GM11168 (cell line): Measurements from ENCODE around the gene RING1.

ENCODE experiments used
- in situ Hi-C: fragments of 300-500 bp; cut with MboI; formaldehyde crosslinking; loops from one replicate; pipeline ENCODE4 v1.12.0; 2022; ENCODE audit warnings: low sequenced_read_pairs; ENCODE audit not compliant: unreplicated experiment

The RING1 gene

DNA sequence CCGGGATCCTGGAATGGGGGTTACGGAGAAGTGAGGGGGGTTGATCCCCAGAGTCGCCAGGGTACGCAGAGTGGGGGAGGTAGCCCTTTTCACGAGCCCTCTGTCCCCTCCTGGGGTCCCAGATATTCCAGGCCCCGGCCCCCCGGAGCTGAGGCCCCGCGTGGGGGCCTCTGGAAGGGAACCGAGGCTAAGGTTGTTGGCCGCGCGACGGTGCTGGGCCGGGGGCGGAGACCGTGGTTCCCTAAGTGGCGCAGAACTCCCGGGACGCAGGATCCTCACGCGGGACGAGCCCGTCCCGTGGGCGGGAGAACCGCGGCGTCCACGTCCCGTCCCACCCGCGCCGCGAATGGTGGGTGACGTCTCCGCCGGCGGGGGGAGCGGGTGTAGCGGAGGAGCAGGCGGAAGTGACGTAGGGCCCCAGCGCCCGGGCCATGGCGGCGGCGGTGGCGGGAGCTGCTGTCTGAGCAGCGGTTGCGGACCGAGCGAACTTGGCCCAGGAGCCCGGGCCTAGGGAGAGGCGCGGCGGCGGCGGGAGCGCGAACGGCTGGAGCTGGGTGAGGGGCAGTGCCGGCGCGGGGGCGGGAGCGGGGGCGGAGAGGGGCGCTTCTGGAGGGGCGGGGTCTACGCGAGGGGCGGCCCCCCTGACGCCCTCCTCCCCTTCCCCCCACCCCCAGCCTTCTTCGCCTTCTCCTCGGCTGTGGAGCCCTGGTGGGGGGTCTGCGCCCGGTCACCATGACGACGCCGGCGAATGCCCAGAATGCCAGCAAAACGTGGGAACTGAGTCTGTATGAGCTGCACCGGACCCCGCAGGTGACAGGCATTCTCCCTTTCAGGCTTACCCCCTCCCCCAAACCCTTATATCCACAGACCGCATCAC is at the start of gene RING1:
TSS of gene RING1 (plus strand) at position 410 of the 877 bp plus-strand sequence. CDS start at position 733, 323 bp downstream.
- in situ Hi-C loops, result no loop called here

DNA sequence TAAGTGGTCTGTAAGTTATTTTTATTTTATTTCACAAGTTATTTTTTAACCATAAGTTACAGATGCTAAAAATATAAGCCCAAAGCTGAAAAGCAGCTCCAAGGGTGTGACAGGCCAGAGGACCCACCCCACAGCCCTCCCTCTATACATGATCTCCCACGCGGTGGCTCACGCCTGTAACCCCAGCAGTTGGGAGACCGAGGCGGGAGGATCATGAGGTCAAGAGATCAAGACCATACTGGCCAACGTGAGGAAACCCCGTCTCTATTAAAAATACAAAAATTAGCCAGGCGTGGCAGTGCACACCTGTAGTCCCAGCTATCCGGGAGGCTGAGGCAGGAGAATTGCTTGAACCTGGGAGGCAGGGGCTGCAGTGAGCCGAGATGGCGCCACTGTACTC is 48.2 kb upstream of the RING1 start:
- in situ Hi-C loops, result no loop called here

DNA sequence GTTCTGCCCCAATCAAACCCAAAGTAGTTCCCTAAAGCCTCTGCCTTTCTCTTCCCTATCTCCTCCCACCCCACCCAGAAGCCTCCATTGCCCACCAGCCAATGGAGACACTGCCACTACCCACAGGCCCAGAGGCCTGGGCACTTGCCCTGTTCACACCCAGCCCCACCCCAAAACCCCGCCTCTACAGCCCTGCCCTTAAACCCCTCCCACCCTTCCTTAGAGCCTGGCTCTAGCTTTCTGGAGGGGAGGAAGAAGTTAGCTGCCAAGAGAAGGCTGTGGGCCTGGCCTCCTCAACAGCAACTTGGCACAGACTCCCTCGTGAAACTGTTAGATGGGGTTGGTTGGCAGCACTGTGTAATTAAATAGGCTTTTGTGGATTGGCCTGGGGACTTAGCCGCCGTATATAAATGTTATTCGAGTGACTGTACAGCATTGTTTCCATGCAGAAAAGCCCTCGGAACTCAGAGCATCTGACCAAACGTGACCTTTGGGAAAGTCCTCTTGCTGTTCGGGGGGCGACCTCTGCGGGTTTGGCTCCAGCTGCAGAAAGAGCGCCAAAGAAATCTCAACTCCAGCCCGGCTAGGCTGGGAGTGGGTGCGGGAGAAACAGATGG is 47.5 kb upstream of the RING1 start:
- in situ Hi-C loops, result no loop called here

DNA sequence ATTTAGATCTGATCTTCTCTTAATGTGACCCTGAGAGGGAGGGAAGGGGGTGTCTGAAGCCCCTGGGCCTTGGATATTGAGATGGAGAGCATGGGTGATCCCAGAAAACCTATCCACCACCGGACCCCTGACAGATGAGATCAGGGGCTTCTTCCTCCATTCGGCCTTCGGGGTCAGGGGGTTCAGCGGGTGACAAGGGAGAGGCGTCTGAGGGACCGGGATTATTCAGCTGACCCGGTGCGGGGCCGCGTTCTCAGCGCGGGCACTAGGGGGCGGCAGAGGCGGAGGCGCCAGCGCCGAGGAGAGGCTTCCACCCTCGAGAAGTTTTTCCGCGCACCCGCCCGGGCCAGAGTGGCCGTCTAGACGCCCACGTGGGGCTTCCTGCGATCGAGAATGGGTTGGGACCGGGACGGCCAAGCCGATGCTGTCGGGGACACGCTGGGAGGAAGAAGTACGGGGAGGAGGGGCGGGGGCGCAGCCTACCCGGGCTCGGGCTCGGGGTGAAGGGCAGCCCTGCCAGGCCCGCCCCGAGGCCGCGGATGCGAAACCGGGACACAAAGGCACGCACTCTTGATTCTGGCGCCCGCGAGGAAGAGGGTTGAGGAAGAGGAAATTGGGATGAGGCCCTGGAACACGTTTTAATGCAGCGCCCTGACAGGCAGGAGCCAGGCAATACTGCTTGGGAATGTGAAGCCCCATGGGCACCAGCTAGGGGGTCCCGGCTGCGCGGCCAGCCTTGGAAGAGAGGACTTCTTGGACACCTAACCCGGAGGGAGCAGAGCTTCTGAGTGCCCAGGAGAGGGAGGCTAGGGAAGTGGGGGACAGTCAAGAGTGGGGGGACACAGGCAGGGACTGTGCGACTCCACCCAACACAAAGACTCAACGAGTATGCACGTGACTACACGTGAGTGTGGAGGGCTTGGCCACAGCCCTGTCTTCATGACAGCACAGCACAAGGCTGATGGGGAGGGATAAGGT is 46.7 kb upstream of the RING1 start:
- in situ Hi-C loops, result no loop called here

DNA sequence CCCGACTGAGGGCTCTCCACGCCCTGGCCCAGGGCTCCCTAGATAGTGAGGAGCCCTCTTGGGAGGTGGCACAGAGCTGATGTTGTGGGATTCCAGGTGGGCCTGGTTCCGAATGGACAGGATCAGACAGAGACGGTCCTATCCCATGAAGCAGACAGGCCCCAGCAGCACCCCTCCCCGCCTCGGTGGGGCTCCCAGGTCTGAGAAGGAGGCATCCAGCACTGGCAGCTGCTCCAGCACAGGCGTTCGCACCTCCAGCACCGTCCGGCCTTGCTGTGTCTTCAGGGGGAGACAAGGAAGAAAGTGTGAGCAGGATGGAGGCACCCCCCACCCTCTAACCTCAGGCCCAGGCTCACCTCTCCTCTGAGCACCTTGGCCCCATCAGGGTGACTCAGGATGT is 44.8 kb upstream of the RING1 start:
- in situ Hi-C loops, result no loop called here

DNA sequence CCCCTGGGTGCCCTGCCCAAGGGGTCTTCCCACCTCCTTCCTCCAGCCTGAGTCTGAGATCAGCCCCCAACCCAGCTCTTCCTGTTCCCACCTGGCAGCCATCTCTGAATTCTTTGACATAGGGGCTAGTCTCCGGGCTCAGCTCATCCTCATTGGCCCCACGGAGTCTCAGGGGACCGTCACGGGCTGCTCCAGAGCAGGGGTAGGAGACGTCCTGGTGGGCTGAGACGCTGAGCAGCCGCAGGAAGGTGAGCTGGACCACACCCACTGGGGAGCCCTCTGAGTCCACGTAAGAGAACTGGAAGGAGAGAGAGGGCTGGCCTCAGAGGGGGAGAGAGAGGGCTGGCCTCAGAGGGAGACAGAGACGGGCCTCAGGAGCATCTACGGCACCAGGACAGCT is 44.1 kb upstream of the RING1 start:
- in situ Hi-C loops, result no loop called here

DNA sequence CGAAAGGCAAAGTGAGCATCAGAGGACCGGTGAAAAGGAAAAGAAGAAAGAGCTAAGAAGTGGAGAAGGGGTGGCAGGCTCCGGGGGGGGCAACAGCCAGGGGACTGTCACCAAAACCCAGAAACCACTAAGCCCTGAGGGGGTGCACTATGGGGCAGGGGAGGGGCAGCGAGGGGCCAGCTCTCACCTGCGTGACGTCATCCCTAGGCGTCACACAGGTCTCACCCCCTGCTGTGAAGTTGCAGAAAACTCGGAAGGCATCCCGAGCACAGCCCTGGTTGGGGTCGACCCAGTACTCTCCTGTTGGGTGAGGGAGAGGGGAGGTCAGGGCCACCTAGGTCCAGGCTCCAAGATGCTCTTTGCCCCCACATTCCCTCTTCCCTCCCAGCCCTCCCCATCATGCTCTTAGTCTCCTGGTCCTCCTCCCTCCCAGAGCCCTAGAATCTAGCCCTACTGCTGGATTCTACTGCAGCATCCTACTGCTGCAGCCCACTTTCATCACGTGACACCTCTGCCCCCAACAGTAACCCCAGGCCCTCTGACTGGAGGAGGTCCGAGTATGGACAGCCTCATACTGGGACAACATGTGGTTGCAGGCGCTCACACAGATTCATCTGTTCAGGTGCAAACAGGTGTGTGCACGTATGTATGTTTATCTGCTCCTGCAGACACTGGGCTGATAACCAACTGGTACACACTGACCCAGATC is 43.5 kb upstream of the RING1 start:
- in situ Hi-C loops, result loop anchor here (5.0 kb wide), 1 partner anchor 82 kb away; no protein-coding TSS in a partner anchor

DNA sequence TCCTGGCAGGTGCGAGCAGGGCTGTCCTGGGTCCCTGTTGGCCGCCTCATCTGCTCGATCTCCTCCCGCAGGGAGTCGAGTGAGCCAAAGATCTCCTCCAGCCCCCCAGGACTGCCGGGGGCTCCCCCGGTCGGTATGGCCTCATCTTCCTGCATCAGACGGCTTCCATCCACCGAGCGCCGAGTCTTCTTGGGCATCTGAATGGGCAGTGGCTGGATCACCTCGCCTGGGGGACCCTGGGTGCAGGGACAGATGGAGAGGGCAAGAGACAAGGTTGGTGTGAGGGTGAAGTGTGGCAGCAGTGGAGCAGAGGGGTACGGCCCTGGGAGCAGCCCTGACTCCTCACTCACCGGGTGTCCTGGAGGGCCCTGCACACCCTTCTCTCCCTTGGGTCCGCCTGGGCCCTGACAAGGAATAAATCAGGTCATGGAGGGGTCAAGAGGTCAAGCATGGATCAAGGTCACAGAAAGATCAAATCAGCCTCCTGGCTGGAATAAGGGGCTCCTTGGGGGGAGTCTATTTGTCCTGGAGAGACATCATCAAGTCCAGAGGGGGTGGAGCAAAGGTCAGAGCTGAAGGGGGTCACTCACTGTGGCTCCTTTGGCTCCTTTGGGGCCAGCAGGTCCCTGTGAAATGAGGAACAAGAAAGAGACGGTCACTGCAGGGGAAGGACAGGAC is 42.6 kb upstream of the RING1 start:
- in situ Hi-C loops, result loop anchor here (5.0 kb wide), 1 partner anchor 82 kb away; no protein-coding TSS in a partner anchor

DNA sequence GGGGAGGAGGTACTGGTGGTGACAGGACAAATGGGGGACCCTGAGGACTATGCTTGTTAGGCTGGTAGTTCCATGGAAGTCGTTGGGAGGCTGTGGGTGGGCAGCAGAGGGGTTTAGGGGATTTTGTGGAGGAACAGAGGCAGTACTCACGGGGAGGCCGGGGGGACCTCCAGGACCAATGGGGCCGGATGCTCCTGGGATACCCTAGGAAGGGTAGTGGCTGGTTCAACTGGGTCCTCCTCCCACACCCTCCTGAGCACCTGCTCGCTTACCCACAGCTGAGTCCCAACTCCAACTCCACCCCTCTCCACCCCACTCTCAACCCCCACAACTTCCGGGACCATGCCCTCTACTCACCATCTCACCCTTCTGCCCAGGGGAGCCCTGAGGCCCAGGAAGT is 41.9 kb upstream of the RING1 start:
- in situ Hi-C loops, result loop anchor here (5.0 kb wide), 1 partner anchor 81 kb away; no protein-coding TSS in a partner anchor

DNA sequence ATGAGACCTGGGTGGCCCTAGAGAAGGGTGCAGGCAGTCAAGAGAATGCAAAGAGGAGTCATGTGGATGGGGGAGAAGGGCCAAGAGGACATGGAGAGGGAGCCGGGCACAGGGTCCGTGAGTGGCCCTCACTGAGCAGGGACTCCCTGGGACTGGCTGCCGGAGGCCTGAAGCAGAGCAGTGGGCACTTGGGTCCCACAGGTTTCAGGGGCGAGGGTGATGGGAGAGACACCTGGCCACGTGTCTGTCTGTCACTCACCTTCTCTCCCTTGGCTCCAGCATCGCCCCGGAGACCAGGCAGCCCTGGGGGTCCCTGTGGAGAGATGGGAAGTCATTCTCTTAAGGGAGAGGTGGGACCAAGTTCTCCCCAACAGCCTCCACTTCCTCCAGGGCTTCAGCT is 41.5 kb upstream of the RING1 start:
- in situ Hi-C loops, result loop anchor here (5.0 kb wide), 1 partner anchor 80 kb away; no protein-coding TSS in a partner anchor

DNA sequence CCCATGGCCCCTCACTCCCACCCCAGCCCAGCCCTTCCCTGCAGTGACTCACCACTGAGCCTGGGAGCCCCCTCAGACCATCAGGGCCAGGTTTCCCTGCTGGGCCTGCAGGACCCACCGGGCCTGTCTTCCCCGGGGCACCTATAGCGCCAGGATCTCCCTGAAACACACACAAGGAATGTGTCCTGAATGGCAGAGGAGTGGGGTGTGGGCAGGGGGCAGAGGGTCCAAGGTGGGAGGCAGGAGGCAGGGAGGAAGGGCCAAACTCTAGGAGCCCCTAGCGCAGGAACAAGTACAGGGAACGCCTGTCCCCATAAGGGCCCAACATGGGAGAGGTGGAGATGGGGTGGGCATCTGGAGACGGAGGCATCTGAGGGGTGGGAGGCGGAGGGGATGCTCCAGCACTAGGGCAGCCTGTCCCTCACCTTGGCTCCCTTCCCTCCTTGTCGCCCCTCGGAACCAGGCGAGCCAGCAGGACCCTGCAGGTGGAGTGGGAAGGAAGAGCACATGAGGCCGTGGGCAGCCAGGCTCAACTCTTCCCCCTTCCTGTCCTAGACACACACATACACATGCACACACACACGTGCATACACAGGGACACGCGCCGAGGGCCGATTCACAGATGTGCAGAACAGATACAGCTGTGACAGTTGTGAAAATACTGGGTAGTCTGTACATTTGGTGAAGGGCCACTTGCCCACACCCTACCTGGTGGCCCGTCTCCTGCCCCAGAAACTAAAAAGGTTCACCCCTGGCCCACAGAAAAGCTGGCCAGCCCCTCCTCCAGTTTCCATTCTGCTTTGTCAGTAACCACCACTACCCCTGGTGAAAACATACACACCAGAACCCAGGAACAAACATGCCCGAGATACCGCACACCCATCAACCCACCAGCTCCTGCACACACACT is 40.7 kb upstream of the RING1 start:
- in situ Hi-C loops, result loop anchor here (5.0 kb wide), 1 partner anchor 80 kb away; no protein-coding TSS in a partner anchor

DNA sequence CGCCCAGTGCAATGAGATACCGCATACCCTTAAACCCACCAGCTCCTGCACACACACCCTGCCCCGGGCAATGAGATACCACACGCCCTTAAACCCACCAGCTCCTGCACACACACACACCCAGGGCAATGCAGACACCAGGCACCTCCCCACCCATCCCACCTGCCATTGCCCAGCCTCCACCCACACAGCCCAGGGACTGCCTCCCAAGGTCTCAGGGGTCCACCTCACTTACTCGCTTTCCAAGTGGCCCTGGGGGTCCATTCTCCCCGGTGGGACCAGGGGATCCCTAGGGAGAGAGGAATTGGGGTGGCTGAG is 40.1 kb upstream of the RING1 start:
- in situ Hi-C loops, result loop anchor here (5.0 kb wide), 1 partner anchor 79 kb away; no protein-coding TSS in a partner anchor

DNA sequence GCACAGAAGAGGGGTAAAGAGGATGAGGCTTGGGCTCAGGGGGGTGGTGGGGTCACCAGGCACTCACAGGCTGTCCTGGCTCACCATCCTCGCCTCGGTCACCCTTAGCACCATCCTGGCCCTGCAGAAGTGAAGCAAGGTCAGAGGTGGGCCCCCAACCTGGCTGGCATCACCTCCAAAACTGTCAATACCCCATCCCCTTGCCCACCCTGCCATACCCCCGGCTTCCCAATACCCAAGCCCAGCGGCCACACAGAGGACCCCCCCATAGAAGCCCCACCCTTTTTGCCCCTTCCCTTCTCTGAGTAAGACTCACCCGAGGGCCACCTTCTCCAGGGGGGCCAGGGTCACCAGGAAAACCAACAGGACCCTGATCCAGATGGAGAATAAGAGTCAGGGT is 39.7 kb upstream of the RING1 start:
- in situ Hi-C loops, result loop anchor here (5.0 kb wide), 1 partner anchor 79 kb away; no protein-coding TSS in a partner anchor

DNA sequence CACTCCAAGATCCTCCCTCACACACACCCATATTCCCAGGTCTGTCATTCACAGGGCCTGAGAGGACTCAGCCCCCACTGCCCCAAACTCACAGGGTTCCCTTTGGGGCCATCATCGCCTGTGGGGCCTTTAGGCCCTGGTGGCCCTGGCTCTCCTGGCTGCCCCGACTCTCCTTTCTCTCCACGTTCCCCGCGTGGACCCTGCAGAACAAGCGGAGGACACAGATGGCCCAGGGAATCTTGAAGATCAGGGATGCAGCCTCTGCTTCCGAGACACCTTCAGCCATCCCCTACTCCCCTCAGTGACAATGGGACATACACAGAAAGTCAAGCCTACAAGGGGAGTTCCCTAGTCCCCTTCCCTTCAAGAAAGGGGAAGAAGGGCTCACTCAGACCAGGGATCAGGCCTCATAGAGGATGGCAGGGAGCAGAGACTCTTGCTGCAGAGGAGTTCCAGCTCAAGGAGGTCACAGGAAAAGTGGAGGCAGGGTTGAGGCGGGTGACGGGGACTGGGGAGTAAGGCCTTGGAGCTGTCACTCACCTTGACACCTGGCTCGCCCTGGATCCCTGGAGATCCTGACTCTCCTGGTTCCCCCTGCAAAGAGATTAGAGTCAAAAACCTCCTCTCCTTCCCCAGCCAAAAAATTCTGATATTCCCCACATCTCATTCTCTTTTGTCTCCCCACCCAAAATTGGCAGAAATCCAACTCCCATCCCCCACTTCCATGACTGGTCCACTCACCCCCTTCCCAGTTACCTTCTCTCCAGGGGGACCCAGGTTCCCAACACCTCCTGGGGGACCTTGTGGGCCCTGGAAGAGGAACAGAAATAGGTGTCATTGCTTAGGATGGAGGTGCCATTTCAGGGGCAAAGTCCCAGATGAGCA is 38.8 kb upstream of the RING1 start:
- in situ Hi-C loops, result loop anchor here (5.0 kb wide), 1 partner anchor 78 kb away; no protein-coding TSS in a partner anchor

DNA sequence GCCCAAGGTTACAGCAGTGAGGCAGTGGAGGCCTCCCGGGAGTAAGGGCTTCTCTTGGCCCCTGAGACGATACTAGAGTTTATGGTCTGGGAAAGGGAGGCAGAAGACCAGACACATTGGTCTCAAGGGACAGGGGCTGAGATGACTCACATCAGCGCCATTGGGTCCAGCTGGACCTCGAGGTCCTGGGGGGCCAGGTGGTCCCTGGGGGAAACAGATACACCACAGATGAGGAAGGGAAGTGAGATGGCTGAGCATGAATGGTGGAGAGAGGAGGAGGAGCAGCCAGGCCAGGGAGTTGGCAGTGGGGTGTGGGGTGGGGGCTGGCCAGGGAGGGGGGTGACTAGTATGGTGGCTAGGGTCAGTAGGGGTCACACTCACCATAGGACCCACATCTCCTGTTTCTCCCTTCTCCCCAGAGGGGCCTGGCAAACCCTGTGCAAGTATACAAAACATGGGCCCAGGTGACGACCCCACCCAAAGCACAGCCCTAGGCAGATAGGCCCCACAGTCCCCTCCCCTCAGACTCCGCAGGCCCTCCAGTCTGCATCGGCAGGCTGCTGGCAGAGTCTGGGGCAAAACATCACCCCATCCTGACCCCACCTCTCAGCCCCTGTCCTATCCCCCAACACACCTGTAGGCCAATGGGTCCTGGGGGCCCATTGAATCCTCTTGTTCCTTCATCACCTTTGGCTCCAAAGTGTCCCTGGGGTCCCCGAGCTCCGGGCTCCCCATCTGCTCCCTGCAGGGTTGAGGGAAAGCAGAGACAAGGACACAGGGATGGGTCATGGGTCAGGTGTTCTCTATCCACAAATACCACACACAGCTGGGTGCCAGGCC is 37.9 kb upstream of the RING1 start:
- in situ Hi-C loops, result no loop called here
